ACC112 (cell line): ENCODE data around the gene INTS13.
A peak's percentile ranks its signal among the peaks of the same experiment; 100 is the strongest.
"Not testable (repeated sequence)": the region's sequence is repeated elsewhere in the genome, so short reads cannot be mapped to it uniquely, and the experiment has no call there.

Experiments
- H2AFZ ChIP-seq: fragments of 200-600 bp; sonication (generic); one replicate; pipeline ENCODE4 v1.6.0; 2017; ENCODE audit warnings: antibody characterized with exemption, low read length; ENCODE audit not compliant: unreplicated experiment
- H3K27ac ChIP-seq: fragments of 200-600 bp; sonication (generic); 2 replicates; pipeline ENCODE4 v1.5.1; 2014; ENCODE audit warnings: low read depth, mild to moderate bottlenecking, antibody characterized with exemption, low read length, moderate library complexity
- H3K27me3 ChIP-seq: fragments of 200-600 bp; sonication (generic); 2 replicates; pipeline ENCODE4 v1.6.1; 2014; ENCODE audit warnings: mild to moderate bottlenecking, antibody characterized with exemption, low read length, moderate library complexity, mixed read lengths; ENCODE audit not compliant: insufficient read depth
- H3K36me3 ChIP-seq: fragments of 200-600 bp; sonication (generic); 2 replicates; pipeline ENCODE4 v1.6.1; 2016; ENCODE audit warnings: mild to moderate bottlenecking, antibody characterized with exemption, low read length, moderate library complexity, mixed read lengths; ENCODE audit not compliant: insufficient read depth
- H3K4me1 ChIP-seq: fragments of 200-600 bp; sonication (generic); one replicate; pipeline ENCODE4 v1.6.1; 2016; ENCODE audit warnings: low read length, mixed read lengths; ENCODE audit not compliant: insufficient read depth, unreplicated experiment, control insufficient read depth
- H3K4me3 ChIP-seq: fragments of 200-600 bp; sonication (generic); 2 replicates; pipeline ENCODE4 v1.5.1; 2014; ENCODE audit warnings: mild to moderate bottlenecking, low read depth, low read length
- H3K79me2 ChIP-seq: fragments of 200-600 bp; sonication (generic); one replicate; pipeline ENCODE4 v1.6.0; 2016; ENCODE audit warnings: low read length; ENCODE audit not compliant: control insufficient read depth, unreplicated experiment, insufficient read depth

INTS13 gene

GRCh38 chr12:26937863-26938700, at the start of gene INTS13, which contains the start of gene FGFR1OP2:
Gene INTS13 (minus strand): TSS chr12:26937981. CDS start chr12:26936803, 1,178 bp downstream.
Gene FGFR1OP2 (plus strand): TSS chr12:26938470. CDS start chr12:26954159, 15,689 bp downstream.
- Histone ChIP-seq H3K27me3 (no peaks in the 10 kb centered on the region), H3K36me3 (peaks cover under 1% of the 10 kb centered on the region; the same call in 1 of the 2 replicates), H3K4me1 (peaks cover 44% of the 10 kb centered on the region), H3K4me3 (peak within 1 kb of the TSS; percentile 86), H2AFZ (peak within 1 kb of the TSS; percentile 83), H3K27ac (peak within 1 kb of the TSS; percentile 90), H3K79me2 (peaks cover 92% of the 10 kb centered on the region)

- Histone ChIP-seq H3K27me3 (no peaks in the 10 kb centered on the region), H3K79me2 (no peaks in the 10 kb centered on the region), H2AFZ (no peak overlapping the region), H3K27ac (no peak overlapping the region), H3K4me1 (peaks cover 7% of the 10 kb centered on the region), H3K4me3 (no peak overlapping the region), H3K36me3 (no peaks in the 10 kb centered on the region; the same call in 1 of the 2 replicates)
Observed at GRCh38 chr12:26982866-26983265, 45.1 kb upstream of the INTS13 start.

GRCh38 chr12:26979733-26980132, 42.0 kb upstream of the INTS13 start:
- Histone ChIP-seq H3K27ac (no peak overlapping the region), H2AFZ (no peak overlapping the region), H3K4me1 (no peaks in the 10 kb centered on the region), H3K27me3 (no peaks in the 10 kb centered on the region), H3K79me2 (no peaks in the 10 kb centered on the region), H3K4me3 (no peak overlapping the region), H3K36me3 (no peaks in the 10 kb centered on the region)

GRCh38 chr12:26978801-26979200, 41.0 kb upstream of the INTS13 start:
- H3K27me3 ChIP-seq, result no peaks in the 10 kb centered on the region
- no peaks in the 10 kb centered on the region for H3K79me2 ChIP-seq
- H2AFZ ChIP-seq, result no peak overlapping the region
- H3K36me3 ChIP-seq, result no peaks in the 10 kb centered on the region
- no peak overlapping the region for H3K4me3 ChIP-seq
- H3K27ac ChIP-seq, result no peak overlapping the region
- H3K4me1 ChIP-seq, result no peaks in the 10 kb centered on the region

- no peaks in the 10 kb centered on the region for H3K4me1 ChIP-seq
- no peaks in the 10 kb centered on the region for H3K79me2 ChIP-seq
- no peaks in the 10 kb centered on the region for H3K27me3 ChIP-seq
- no peak overlapping the region for H3K27ac ChIP-seq
- no peak overlapping the region for H3K4me3 ChIP-seq
- no peaks in the 10 kb centered on the region for H3K36me3 ChIP-seq
- H2AFZ ChIP-seq, result no peak overlapping the region
Observed at GRCh38 chr12:26976687-26977086, 38.9 kb upstream of the INTS13 start.

- no peak overlapping the region for H3K4me3 ChIP-seq
- no peak overlapping the region for H2AFZ ChIP-seq
- H3K36me3 ChIP-seq, result no peaks in the 10 kb centered on the region
- no peaks in the 10 kb centered on the region for H3K27me3 ChIP-seq
- H3K4me1 ChIP-seq, result no peaks in the 10 kb centered on the region
- H3K79me2 ChIP-seq, result no peaks in the 10 kb centered on the region
- H3K27ac ChIP-seq, result no peak overlapping the region
Observed at GRCh38 chr12:26971963-26972362, 34.2 kb upstream of the INTS13 start.

GRCh38 chr12:26970136-26970535, 32.4 kb upstream of the INTS13 start:
- H3K36me3 ChIP-seq, result no peaks in the 10 kb centered on the region; the same call in 1 of the 2 replicates
- H3K27me3 ChIP-seq, result no peaks in the 10 kb centered on the region
- H3K79me2 ChIP-seq, result no peaks in the 10 kb centered on the region
- H2AFZ ChIP-seq, result no peak overlapping the region
- no peak overlapping the region for H3K27ac ChIP-seq
- no peak overlapping the region for H3K4me3 ChIP-seq
- H3K4me1 ChIP-seq, result no peaks in the 10 kb centered on the region

GRCh38 chr12:26966842-26967241, 29.1 kb upstream of the INTS13 start:
- Histone ChIP-seq H3K4me3 (no peak overlapping the region), H2AFZ (no peak overlapping the region), H3K27me3 (no peaks in the 10 kb centered on the region), H3K79me2 (no peaks in the 10 kb centered on the region), H3K4me1 (no peaks in the 10 kb centered on the region), H3K36me3 (peaks cover 8% of the 10 kb centered on the region), H3K27ac (no peak overlapping the region)

GRCh38 chr12:26963413-26963812, 25.6 kb upstream of the INTS13 start:
- H2AFZ ChIP-seq, result no peak overlapping the region
- no peaks in the 10 kb centered on the region for H3K4me1 ChIP-seq
- H3K36me3 ChIP-seq, result peaks cover 15% of the 10 kb centered on the region
- H3K27me3 ChIP-seq, result no peaks in the 10 kb centered on the region
- H3K79me2 ChIP-seq, result no peaks in the 10 kb centered on the region
- H3K4me3 ChIP-seq, result no peak overlapping the region
- no peak overlapping the region for H3K27ac ChIP-seq

- H3K27ac ChIP-seq, result no peak overlapping the region
- H3K27me3 ChIP-seq, result no peaks in the 10 kb centered on the region
- peaks cover 23% of the 10 kb centered on the region for H3K36me3 ChIP-seq
- no peaks in the 10 kb centered on the region for H3K79me2 ChIP-seq
- no peak overlapping the region for H3K4me3 ChIP-seq
- no peaks in the 10 kb centered on the region for H3K4me1 ChIP-seq
- no peak overlapping the region for H2AFZ ChIP-seq
Observed at GRCh38 chr12:26961803-26962202, 24.0 kb upstream of the INTS13 start.

GRCh38 chr12:26961391-26961790, 23.6 kb upstream of the INTS13 start:
- not testable (repeated sequence) for H3K4me3 ChIP-seq, H3K27ac ChIP-seq, H2AFZ ChIP-seq, H3K79me2 ChIP-seq, H3K4me1 ChIP-seq, H3K27me3 ChIP-seq
- peaks cover 26% of the 10 kb centered on the region for H3K36me3 ChIP-seq
